ENCODE data around the gene IL4I1.

The IL4I1 gene

DNA sequence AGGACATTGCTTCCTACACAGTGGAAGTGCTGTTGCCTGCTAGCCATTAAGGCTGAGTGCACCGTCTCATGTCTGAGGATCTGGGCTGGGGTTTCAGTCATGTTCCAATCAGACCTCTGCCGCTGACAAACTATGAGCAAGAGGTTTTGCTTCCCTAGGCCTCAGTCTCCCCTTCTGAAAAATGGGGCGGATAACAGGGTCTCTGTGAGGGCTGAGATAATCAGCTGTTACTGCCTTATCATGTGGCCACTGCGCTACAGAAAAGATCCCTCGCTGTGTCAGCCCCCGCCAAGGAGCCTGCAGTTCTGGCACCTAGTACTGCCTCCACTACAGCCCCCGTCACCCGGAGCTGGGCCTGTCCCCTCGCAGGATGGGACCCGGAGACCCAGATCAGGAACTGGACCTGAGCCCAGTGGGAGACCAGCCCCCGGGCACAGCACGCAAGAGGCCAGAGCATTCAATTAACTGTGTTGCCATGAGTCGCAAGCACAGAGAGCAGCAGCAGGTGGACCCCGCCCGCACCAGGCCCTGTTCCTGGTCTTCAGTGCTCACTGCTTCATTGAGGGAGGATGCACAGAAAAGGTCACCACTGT lies 26.3 kb downstream of the IL4I1 start:
- Histone ChIP-seq H3K27ac (peak overlapping the region in 20 of 21 experiments; percentile 76 to 99 (median 92)), H3K4me3 (peak overlapping the region in 6 of 7 experiments; percentile 36 to 55 (median 50))

DNA sequence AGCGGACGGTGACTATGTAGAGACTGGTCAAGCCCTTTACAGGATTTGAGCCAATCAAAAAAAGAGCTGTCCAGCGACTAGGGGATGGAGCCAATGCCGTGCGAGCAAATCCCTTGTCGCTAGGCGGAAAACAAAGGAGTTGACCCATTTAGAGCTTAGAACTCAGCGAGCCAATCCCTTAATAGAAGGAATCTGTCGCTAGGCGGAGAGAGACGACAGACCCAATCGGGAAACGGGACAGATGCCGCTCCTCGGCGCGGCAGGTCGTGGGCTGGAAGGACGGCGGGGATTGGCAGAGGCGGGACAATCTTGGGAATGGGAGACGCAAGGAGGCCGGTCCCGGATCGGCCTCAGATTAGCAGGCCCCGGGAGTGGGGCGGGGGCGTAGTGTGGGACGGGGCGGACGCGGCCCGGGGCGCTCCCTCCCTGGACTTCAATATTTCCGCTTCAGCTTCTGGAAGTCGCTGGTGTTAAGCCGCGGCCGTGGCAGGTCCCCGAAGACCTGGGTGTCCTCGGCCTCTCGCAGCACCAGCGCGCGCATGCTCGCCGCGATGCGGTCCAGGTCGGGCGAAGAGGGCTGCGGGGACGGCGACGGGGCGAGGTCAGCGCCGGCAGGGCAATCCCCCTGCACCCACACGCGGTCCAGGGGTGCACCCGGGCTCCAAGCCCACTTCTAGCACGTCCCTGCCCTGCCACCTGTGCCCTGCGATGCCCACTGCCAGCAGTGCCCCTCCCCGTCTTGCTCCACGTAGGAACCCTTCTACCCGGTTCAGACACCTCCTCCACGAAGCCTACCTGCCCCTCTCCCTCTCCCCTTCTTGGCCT lies 27.0 kb downstream of the IL4I1 start:
- H3K4me3 ChIP-seq: peak overlapping the region; percentile 36 to 55 (median 48)
- peak overlapping the region; percentile 52 to 99 (median 93) for H3K27ac ChIP-seq

GRCh38 chr19:49869009-49869483 lies 27.6 kb downstream of the IL4I1 start:
- Histone ChIP-seq H3K4me3 (peak overlapping the region; percentile 6 to 53 (median 32)), H3K27ac (peak overlapping the region; percentile 10 to 99 (median 91))

GRCh38 chr19:49866933-49867782 lies 29.5 kb downstream of the IL4I1 start, which contains the start of gene PNKP:
Gene PNKP, minus strand, starts transcription at chr19:49867576. Its CDS starts 372 bp downstream, at chr19:49867204.
- Histone ChIP-seq H3K4me3 (peak within 1 kb of the TSS; percentile 57 to 86 (median 69)), H3K27ac (peak within 1 kb of the TSS; percentile 65 to 99 (median 91))

DNA sequence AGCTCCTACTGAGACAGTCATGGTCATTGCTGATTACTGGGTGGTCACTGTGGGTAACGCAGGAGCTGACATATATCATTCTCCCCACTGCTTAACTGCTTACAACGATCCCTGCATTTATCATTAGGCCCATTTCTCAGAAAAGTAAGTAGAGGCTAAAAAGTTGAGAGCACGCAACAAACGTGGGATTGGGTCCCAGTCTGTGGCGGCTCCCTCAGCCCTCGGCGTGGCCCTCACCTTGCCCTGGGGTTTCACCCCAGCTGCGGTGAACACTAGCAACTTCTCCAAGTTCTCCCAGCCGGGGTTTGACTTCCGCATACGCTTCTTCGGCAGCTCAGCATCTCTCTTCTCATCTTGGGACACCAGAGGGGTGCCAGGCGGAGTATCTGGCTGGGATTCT lies 31.8 kb downstream of the IL4I1 start:
- H3K4me3 ChIP-seq: no peak overlapping the region
- no peak overlapping the region for H3K27ac ChIP-seq

DNA sequence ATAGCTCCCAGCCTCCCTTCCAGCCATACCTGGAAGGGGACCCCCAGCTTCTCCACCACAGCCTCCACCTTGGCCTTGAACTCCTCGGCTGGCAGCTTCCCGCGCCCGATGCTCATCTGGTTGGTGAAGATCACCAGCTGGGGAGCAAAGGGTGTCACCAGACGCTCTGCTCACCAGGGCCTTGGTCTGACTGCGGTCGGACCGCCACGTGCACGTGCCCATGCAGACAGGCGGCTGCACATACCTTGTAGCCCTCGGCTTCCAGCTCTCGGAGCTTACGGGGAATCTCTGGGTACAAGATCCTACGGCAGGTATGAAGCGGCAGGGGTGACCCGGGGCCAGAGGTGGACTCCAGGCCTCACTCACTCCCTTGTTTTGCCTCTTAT lies 32.8 kb downstream of the IL4I1 start:
- no peak overlapping the region for H3K4me3 ChIP-seq
- H3K27ac ChIP-seq: no peak overlapping the region

GRCh38 chr19:49863254-49863934 lies 33.3 kb downstream of the IL4I1 start:
- H3K4me3 ChIP-seq: no peak overlapping the region
- no peak overlapping the region for H3K27ac ChIP-seq

DNA sequence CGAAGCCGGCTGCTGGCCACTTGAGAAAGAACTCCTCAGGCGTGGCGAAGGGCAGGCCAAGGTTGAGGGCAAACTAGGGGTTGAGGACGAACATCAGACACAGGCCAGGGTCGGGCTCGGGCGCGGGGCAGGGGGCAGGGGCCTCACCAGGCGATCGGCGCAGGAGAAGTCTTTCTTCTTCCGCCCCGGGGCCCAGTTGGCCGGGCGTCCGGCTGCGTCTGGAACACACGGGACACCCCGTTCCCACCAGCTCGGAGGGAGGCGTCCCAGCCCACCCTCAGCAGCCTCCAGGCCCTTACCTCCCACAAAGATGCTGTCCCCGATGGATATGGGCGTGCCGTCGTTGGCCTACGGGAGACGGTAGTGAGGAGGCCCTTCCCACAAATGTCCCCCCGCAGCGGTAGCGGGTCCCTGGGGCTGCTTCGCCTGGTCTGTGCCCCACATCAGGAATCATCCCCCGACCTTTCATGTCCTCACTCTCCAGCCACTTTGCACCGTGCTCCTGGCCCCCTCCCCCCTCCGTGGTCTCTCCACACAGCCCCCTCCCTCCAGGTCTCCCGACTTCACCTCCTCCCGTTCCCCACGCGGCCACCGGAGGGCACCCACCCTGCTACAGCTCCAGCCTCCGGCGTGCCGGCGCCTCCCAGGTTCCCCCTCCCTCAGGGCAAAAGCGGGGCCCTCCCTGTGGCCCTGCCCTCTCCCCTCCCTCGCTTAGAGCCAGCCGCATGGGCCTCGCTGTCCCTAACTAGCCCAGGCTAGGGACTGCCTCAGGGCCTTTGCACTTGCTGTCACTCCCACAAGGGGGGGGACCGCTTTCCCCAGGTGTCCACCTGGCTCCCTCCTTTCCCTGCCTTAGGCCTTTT lies 34.1 kb downstream of the IL4I1 start:
- no peak overlapping the region for H3K4me3 ChIP-seq
- no peak overlapping the region for H3K27ac ChIP-seq

DNA sequence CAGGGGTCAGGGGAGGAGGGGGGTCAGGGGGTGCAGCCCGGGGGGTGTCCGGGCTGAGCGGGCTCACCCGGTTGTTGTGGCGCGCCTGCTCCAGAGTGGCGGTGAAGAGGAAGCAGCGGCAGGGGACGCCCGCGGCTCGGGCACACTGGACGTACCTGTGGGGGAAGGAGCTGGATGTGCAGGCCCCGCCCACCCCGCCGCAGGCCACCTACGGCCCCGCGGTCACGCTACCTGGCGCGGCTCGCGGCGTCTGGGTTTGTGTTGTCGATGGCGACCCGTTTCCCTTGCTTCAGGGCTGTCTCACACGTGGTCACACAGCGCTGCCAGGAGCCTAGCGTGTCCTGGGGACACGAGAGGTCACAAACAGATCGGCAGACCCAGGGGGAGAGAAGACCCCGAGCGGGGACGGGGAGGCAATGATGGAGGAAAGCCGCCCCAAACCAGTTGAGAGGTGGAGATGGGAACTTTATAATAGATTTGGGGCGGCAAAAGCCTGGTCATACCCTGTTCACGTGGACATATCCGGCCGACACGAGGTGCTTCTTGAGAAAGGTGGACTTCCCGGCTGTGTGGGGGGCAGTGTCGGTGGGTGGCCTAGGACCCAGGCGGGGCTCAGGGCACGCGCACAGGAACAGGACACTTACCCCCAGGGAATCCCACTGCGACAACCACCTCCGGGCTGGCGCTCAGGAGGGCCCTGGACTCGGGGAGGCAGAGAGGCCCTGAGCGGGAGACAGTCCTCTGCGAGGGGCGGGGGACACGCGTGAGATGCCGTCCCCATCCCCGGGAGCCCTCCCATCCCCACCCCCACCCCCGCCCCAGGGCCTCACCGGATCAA lies 34.9 kb downstream of the IL4I1 start:
- peak overlapping the region in 3 of 21 experiments; percentile 6 to 31 (median 14) for H3K27ac ChIP-seq
- H3K4me3 ChIP-seq: no peak overlapping the region

- peak overlapping the region in 6 of 21 experiments; percentile 6 to 31 (median 17) for H3K27ac ChIP-seq
- no peak overlapping the region for H3K4me3 ChIP-seq
Measured at GRCh38 chr19:49861107-49861506, 35.6 kb downstream of the IL4I1 start.

DNA sequence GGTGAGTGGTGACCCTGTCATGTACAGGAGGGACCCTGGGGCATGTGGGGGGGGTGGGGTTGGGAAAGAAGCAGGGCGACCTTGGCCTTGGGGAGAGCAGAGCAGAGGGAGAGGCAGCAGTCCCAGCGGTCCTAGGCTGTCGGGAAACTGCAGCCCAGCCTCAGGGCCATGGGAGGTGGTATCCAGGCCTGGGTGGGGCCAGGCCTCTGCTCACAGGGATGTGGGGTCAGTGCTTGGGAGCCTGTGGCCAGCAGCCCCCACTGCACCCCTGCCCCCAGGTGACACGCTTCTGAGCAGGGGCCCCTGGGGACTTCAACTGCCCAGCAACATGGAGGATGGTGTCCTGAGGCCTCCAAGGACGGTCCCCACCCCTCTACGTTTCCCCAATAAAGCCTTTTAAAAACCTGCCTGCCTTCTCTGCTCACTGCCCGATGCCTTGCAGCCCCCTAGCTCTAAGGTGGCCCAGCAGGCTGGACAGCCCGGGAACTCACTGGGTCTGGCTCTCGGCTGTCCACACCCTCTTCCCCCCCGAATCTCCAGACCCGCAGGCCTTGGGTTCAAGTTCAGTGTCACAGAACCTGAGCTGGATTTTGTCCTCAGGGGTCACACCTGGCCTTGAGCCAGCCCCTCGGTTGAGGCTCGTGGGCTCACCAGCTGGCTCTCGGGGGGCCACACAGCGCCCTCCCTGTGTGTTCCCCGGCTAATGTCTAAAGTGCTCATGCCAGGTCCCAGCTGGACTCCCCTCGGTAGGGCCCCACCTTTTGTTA lies 36.2 kb downstream of the IL4I1 start:
- Histone ChIP-seq H3K4me3 (no peak overlapping the region), H3K27ac (peak overlapping the region in 7 of 21 experiments; percentile 6 to 32 (median 20))

GRCh38 chr19:49859682-49860335 lies 36.9 kb downstream of the IL4I1 start:
- Histone ChIP-seq H3K27ac (peak overlapping the region in 1 of 21 experiments; percentile 32), H3K4me3 (no peak overlapping the region)

DNA sequence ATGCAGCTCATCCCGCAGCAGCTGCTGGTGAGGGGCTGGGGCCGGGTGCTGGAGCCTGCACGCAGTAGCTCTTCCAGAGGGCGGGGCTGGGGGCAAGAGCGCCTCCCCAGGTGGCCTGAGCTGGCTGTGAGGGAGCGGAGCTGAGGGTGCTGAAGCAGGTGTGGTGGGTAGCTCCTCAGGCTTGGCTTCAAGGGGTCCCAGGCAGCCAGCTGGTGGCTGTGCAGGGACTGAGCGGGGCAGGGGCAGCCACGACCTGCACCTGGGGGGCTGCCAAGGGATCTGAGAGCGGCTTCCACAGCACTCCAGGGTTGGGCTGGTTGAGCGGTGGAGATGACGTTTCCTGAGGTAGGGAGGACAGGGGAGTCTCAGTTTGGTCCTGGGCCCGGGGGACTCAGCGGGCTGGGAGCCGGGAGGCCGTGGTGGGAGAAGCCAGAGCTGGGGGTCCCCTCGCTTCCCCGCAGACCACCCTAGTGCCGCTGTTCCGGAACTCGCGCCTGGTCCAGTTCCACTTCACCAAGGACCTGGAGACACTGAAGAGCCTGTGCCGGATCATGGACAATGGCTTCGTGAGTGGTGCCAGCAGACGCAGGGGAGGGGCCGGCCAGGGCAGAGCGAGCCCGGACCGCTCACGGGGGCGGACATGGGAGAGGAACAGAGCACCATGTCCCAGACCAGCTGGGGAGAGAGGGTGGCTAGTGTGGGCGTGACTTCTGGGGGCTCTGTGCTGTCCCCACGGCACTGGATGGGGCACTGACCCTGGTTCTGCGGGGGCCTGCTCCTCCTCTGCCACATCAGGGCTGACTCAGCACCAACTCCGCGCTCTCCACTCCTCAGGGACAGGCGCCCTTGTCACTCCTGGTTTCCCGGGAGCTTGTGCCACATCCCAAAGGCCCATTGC lies 38.4 kb downstream of the IL4I1 start:
- H3K27ac ChIP-seq: no peak overlapping the region
- H3K4me3 ChIP-seq: no peak overlapping the region

DNA sequence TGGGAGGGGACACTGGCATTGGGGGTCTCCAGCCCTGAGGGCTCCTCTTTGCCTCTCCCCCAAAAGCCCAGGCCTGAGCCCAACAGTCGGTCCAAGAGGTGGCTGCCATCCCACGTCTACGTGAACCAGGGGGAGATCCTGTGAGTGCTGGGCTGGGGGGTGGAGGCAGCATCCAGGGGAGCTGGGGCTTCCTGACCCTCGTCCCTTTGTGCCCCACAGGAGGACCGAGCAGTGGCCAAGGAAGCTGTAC lies 38.9 kb downstream of the IL4I1 start:
- Histone ChIP-seq H3K27ac (no peak overlapping the region), H3K4me3 (no peak overlapping the region)

- no peak overlapping the region for H3K27ac ChIP-seq
- no peak overlapping the region for H3K4me3 ChIP-seq
Measured at GRCh38 chr19:49857061-49857837, 39.4 kb downstream of the IL4I1 start.
